ENCODE measurements around the gene CAMTA2.

Gene CAMTA2

DNA sequence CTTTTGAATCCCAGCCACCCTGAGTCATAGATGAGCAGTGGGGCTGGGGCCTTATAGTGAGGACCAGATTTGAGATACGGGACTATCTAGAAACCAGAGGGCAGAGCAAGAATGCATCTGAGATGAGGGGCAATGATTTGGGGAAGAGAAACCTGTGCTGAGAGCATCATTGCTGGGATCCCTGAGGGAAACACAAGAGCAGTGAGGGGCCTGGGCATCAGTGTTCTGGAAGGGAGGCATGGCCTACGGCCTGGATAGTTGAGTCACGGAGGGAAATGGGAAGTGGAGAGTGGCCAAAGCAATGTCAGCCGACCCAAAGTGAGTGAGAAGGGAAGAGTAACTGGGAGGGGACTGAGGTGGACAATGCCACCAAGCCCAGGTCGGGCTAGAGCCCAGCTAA is 5.2 kb downstream of the CAMTA2 start:
- TF ChIP-seq GATA2 (IDR thresholded peaks at IDR 0.05; ENCODE audit: low read depth, low read length) (no peak), GATA3 (IDR thresholded peaks at IDR 0.05; ENCODE audit: low read depth, low read length) (no peak)

DNA sequence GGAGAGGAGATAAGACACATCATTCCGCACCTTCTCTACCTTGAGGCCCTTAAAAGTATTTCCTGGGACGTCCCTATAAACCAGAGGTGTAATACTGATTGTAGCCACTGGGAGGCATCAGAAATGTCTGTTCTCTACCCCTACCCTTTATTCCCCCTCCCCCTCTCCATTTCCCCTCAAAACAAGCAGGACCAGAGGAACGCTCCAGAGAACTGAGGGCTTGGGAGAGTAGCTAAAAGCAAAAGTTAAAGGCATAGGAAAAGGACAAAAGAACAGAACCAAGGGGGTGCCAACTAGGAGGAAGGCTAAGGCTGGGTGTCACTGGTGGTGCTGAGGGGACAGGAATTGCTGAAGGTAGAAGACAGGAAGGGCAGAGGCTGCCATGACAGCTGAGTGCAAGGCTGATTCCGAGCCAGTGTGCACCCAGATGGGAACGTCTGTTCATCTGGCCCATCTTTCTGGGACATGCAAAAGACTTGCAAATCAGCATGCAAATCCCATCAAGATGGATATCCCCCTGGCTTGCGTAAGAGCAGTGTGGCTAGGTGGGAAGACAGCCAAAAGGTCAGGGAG is 6.7 kb downstream of the CAMTA2 start:
- no peak for TF ChIP-seq GATA2 (IDR thresholded peaks at IDR 0.05; ENCODE audit: low read depth, low read length)
- TF ChIP-seq GATA3 (IDR thresholded peaks at IDR 0.05; ENCODE audit: low read depth, low read length) = no peak

DNA sequence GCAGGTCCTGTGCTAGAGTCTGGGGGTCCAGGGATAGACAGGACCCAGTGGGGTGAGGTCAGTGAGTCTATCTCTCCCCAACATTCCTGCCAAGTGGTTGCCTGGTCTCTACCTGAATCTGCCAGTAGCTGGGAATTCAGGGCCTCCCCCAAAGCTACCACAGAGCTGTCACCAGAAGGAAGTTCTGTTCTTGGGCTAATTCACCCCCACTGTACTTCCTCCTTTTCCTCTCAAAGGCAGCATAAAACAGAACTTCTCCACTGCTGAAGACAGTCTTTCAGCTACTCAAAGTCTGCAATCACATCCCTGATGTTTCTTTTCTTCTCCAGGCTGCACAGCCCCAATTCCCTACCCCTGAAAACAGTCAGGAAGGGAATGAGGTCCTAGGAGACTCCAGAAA is 8.7 kb downstream of the CAMTA2 start:
- no peak for TF ChIP-seq GATA2 (IDR thresholded peaks at IDR 0.05; ENCODE audit: low read depth, low read length)
- no peak for TF ChIP-seq GATA3 (IDR thresholded peaks at IDR 0.05; ENCODE audit: low read depth, low read length)

DNA sequence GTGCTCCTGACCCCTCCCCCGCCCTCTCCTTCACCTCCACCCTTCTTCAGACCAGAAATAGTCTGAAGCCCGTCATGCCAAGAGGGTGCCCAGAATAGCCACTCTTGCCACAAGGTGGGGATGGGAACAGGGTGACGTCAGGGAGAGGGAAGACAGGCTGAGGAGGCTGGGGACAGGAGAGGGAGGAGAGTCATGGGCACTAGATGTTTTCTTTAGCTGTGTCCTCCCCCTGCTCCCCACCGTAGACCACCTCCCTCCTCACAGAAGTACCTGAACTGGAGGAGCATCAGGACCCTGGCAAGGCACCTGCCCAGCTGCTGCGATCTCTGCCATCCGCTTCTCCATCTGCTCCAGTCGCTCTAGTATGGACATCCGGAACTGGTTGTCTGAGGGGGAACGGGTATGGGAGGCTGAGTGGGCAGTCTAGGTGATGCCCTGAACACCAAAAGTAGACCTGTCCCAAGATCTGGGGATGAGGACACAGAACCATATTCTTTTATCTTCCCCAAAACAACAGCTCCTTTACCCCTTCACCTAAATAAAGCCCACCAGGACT is 13.3 kb downstream of the CAMTA2 start:
- TF ChIP-seq GATA3 (IDR thresholded peaks at IDR 0.05; ENCODE audit: low read depth, low read length) (no peak), GATA2 (IDR thresholded peaks at IDR 0.05; ENCODE audit: low read depth, low read length) (no peak)

DNA sequence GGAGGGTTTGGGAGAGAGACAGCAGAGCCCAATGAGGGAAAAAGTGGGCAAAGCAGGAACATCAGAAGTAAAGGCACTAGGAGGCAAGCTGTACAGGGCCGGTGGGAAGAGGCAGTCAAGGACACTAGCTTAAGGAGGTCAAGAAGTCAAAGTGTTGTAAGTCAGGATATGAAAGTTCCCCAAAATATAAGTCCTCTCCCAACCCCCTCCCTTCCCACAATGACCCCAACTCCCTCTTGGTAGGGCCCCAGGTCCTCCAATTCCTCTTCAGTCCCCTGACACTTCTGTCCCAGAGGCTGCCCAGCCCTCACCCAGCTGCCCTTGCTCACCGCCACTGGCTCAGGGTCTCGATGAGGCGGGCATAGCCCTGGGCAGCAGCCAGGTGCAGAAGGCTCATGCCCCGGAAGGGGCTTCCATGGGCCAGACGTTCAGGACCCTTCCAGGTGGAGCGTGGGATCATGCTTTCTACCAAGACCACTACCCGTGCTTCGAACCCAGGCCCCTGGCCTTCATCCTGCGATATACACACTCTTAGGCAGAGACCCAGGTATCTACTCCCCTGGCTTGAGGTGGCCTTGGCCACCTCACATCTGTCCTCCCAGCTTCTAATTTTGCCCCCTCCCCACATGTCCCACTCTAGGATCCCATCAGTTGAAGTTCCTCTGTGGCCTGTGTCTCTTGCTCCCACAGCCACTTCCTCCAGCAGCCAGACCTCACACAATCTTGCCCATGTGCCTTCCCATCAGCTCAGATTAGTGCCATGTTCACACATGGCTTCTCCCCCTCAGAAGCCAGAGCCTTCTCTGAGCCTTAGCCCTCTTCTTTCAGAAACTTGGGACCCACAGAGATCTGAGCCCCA is 14.0 kb downstream of the CAMTA2 start:
- TF ChIP-seq GATA2 (IDR thresholded peaks at IDR 0.05; ENCODE audit: low read depth, low read length) (no peak), GATA3 (IDR thresholded peaks at IDR 0.05; ENCODE audit: low read depth, low read length) (no peak)

DNA sequence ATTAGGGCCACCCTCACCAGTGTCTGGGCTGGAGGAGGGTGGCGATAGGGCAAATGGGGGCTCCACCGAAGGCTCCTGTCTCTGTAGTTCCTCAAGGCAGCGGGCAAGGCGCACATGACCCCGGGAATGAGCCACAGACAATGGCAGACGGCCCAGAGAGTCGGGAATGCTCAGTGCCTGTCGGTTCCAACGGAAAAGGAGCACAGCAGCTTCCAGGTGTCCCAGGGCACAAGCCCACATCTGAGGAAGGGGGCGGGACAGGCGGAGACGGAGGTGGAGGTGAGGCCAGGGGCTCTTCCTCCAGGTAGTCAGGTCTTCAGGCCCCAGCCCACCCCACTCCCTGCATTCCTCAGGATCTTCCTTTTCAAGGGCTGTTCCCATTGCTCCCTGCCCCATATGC is 14.7 kb downstream of the CAMTA2 start:
- TF ChIP-seq GATA3 (IDR thresholded peaks at IDR 0.05; ENCODE audit: low read depth, low read length) = no peak
- no peak for TF ChIP-seq GATA2 (IDR thresholded peaks at IDR 0.05; ENCODE audit: low read depth, low read length)

DNA sequence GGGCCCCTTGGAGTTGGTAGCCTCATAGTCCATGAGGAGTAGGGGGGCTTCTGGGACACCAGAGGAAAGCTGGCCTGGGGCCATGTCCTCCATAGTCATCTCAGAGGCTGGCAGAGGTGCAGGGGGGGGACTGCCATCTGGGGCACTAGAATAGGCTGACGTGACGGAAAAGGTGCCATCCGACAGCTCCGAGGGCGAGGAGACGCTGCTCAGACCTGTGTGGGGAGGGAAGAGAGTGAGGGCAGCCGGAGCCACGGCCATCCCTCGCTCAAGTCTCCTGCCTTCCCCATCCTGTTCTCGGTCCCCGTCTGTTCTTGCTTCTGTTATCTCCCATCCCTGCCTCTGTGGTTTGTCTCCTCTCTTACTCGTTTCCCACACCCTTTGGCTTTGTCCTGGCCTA is 15.2 kb downstream of the CAMTA2 start:
- TF ChIP-seq GATA2 (IDR thresholded peaks at IDR 0.05; ENCODE audit: low read depth, low read length) = no peak
- no peak for TF ChIP-seq GATA3 (IDR thresholded peaks at IDR 0.05; ENCODE audit: low read depth, low read length)

DNA sequence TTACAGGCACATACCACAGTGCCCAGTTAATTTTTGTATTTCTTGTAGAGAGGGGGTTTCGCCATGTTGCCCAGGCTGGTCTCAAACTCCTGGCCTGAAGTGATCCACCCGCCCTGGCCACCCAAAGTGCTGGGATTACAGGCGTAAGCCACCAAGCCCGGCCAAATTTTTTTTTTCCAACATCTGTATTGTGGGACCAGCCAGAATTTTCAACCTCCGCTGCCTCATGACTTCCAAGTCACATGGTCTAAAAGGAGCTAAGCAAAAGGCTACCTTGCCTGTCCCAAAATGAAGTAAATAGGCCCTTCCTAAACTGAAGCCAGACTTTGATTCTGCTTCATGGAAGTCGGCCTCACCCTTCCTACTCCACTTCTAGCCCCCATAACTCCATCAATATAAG is 15.6 kb downstream of the CAMTA2 start:
- TF ChIP-seq GATA3 (IDR thresholded peaks at IDR 0.05; ENCODE audit: low read depth, low read length) = no peak
- TF ChIP-seq GATA2 (IDR thresholded peaks at IDR 0.05; ENCODE audit: low read depth, low read length) = no peak

DNA sequence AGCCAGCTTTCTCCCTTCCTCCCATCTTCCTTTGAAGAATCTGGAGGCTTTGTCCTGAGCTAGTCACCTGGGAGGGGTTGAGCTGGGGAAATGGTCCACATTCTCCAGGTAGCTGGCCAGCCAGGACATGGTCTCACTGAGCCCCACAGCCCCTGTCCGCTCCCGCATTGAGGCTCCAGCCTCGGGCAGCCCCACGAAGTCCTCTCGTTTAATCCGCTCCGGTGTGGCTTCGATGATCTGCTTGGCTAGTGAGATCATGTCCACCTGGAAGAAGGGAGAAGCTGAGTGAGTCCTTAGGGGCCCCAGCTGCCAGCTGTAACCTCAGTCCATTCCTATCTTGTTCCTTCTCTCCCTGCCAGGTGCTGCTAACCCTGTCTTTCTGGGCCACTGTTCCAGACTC is 17.2 kb downstream of the CAMTA2 start:
- TF ChIP-seq GATA3 (IDR thresholded peaks at IDR 0.05; ENCODE audit: low read depth, low read length) (no peak), GATA2 (IDR thresholded peaks at IDR 0.05; ENCODE audit: low read depth, low read length) (no peak)

DNA sequence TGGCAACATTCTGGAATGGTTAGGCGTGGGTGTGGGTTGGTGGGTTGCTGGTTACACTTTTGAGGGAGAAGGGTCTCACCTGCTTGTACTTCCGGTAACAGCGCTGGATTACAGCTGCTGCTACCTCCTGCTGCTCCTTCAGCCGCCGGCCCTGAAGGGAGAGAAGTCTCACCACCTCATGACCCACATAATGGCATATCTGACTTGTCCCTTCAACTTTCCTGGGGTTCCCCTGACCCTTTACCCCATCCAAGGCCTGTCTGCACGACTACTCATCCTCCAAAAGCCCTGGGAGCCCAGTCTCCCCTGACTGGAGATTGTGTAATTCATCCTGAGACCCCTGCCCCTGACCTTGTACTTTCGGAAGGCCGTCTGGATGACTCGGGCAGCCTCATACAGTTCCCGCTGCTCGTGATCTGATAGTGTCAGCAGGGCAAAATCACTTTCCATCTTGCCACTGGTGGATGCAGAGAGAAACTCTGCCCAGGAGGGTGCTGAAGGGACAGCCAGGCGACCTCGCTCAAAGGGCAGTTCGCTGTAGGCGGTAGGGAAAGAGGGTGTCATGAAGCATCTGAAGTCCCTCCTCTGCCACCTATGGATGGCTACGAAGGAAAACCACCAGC is 17.8 kb downstream of the CAMTA2 start:
- TF ChIP-seq GATA2 (IDR thresholded peaks at IDR 0.05; ENCODE audit: low read depth, low read length) = no peak

DNA sequence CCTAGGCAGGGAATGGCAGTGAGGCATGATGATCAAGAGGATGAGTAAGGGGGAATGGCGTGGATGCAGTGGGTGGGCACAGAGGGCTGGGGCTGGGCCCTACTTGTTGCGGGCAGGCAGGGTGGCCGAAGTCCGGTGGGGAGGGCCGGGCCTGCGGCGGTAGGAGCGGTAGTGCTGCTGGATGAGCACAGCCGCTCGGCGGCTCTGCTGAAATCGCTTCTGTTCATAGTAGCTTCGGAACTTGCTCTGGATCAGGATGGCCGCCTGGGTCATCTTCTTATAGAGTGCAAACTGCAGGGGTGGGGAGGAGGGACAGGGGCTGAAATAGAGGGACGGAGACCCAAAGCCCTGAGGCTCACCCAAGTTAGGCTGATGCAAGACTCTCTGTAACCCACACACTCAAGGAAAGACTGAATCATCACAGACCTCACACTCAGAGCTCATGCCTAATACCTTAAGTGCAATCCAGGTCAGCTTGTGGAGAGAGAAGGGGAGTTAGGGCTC is 18.4 kb downstream of the CAMTA2 start:
- TF ChIP-seq GATA2 (IDR thresholded peaks at IDR 0.05; ENCODE audit: low read depth, low read length) (no peak), GATA3 (IDR thresholded peaks at IDR 0.05; ENCODE audit: low read depth, low read length) (no peak)

DNA sequence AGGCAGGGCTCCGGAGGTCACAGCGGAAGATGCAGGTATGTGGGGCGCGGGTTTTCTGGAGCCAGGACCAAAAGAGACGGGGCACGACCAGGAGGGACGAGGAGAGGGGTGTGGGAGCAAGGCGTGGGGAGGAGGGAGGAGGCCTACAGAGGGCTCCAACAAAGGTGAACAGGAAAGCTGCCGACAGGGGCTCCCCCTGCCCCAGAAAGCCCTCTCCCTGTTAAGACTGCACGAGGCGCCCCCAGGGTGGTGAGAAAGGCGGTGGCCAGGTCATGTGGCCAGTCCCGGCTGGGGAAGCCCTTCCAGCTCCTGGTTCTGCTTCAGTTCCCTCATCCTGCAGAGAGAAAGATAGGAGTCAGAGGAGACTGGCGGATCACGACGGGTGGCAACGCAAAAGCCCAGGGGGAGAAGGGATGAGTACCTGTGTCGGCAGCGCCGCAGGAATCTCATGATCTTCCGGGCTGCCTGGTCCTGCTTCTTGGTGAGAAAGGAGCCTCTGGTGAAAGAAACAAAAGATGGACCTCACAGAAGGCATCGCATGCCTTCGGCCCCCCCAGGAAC is 18.9 kb downstream of the CAMTA2 start:
- TF ChIP-seq GATA2 (IDR thresholded peaks at IDR 0.05; ENCODE audit: low read depth, low read length) (no peak), GATA3 (IDR thresholded peaks at IDR 0.05; ENCODE audit: low read depth, low read length) (no peak)

DNA sequence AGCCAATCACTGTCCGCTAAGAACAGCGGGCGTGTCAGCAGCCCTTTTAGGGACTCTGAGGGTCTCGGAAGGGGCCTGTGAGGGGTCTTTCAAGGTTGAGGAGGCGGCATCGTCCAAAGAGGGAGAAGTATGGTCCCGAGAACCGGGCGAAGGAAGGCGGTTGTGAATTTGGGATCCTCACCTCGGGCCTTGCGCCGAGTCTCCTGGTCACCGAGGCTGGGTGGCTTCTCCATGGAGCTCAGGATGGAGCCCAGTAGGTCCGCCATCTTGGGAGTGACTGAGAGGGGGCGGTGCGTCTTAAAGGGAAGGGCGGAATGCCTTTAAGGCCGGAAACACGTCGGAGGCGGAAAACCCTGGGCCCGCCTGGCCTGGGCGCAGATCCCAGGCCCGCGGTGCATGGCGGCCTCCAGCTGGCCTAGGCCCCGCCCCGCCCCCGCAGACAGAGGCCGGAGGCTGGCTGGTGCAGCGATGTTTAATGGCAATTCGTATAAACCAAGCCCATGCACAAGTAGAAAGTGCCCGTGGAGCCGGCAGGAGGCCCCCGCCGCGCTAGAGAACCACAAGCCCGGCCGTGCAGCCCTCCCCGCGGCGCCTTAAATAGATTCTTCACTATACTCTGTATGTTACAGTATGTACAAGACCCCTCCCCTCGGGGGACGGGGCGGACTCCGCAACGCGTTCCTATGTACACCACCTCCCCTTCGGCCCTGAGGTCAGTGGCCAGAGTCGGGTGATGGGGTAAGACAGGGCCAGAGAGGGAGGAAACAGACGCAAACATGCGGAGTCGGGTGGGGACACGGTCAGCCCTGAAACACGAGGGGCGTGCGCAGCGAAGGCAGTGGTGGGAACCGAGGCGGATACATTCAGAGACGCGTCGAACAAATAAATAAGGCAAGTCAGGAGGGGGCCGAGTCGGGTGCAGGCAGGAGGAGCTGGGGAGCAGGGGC is 19.7 kb downstream of the CAMTA2 start, which contains the start of gene SPAG7:
Gene SPAG7 (minus strand): TSS at position 279 of the 947 bp plus-strand sequence. CDS start 13 bp downstream, at position 266.
- TF ChIP-seq GATA2 (IDR thresholded peaks at IDR 0.05; ENCODE audit: low read depth, low read length) (no peak), GATA3 (IDR thresholded peaks at IDR 0.05; ENCODE audit: low read depth, low read length) (no peak)

Data from SH-SY5Y (cell line).